Breast epithelium (tissue), 4 donors: ENCODE measurements around the gene CELSR3. TPM values are rescaled to one million over a fixed set of nuclear protein-coding genes. Genes with fewer than 3 reads are reported as not detected.

Experiments
- DNase-seq, 2 donors: peaks; one replicate each; pipeline ENCODE4 v3.0.0-alpha.2; 2019; ENCODE audit warnings: low spot score in 2 of 2
- H3K27ac ChIP-seq, 2 donors: fragments of 200-600 bp; sonication (generic) in 1 of 2; one replicate each; pipeline ENCODE4 v1.5.1; 2016 to 2019; ENCODE audit warnings: mild to moderate bottlenecking in 1 of 2
- H3K27me3 ChIP-seq, 2 donors: fragments of 200-600 bp; sonication (generic) in 1 of 2; one replicate each; pipeline versions ENCODE4 v1.5.1 to v1.6.0; 2017 to 2019; ENCODE audit warnings: control low read depth in 1 of 2, mild to moderate bottlenecking in 1 of 2
- H3K36me3 ChIP-seq: fragments of 200-600 bp; one replicate; pipeline ENCODE4 v1.5.1; 2019
- H3K4me1 ChIP-seq, 2 donors: fragments of 200-600 bp; sonication (generic); one replicate each; pipeline ENCODE4 v1.5.1; 2016 to 2019; ENCODE audit warnings: control low read depth in 1 of 2
- H3K4me3 ChIP-seq, 3 donors: fragments of 200-600 bp; sonication (generic); 1 replicate in 2 of 3; 2 replicates in 1 of 3; pipeline ENCODE4 v1.5.1; 2016 to 2019; ENCODE audit warnings: mild to moderate bottlenecking in 3 of 3, moderate library complexity in 2 of 3
- H3K9me3 ChIP-seq, 2 donors: fragments of 200-600 bp; sonication (generic) in 1 of 2; one replicate each; pipeline ENCODE4 v1.5.1; 2016 to 2019; ENCODE audit warnings: control low read depth in 1 of 2
- POLR2A ChIP-seq: fragments of 450-650 bp; IDR thresholded peaks from one replicate; pipeline ENCODE4 v1.6.1; 2016; ENCODE audit warnings: antibody characterized with exemption, mild to moderate bottlenecking, moderate library complexity
- POLR2AphosphoS5 ChIP-seq, 3 donors: sonication (generic); formaldehyde crosslinking; IDR thresholded peaks; one replicate each; pipeline ENCODE4 v1.6.1; 2017; ENCODE audit warnings: antibody characterized with exemption in 3 of 3
- intact Hi-C: fragments of 100-400 bp; cut with DNase I; formaldehyde crosslinking; loops from one replicate; pipeline ENCODE4 v1.15.1; 2023; ENCODE audit warnings: low total_unique reads
- total RNA-seq, 3 donors: library from RNA; depleted of rRNA; stranded (reverse); fragments of >200 nt; gene quantifications; one replicate each; pipeline ENCODE4 v1.1.0, GENCODE V29; 2016
- TF ChIP-seq, protein P1 (sequence below), 3 donors: fragments of 450-650 bp; IDR thresholded peaks; one replicate each; pipeline ENCODE4 v1.5.1; 2016 to 2017; ENCODE audit warnings: antibody characterized with exemption in 3 of 3, mild to moderate bottlenecking in 3 of 3, moderate library complexity in 3 of 3

Gene CELSR3
- total RNA-seq, 3 donors from 2014 or later, result 0.88 to 1.3 (median 1.1) TPM

DNA sequence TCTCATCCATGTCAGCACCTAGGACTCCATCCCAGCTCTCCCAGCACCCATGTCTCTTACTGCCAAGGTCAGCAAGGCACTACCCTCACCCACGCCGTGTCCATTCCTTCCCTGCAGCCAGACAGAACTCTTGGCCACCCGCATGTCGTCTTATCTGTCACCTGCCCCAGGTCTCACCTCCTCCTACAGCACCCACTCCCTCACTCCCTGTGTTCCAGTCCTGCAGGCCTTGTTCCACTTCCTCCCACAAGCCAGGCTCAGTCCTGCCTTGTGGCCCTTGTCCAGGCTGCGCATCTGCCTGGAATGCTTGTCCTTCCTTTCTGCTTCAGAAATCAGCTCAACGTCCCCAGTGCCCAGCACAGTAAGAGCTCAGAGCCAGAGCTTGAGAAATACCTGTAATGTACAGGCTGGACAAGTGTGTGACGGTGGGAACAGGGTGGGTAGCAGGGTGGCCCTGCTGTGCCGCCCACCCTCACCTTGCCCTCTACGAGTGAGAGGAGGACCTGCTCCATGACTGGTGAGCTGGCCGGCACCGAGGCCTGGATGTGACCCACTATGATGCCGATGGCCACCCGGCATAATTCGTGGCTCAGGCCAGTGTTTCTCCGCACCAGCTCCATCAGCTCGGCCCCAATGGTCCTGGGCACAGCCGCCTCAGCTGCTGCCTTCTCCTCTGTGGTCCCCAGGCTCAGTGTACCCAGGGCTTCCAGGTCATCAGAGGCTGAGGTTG, 18.3 kb upstream of the CELSR3 start:
- peaks cover 5 to 12% of the 10 kb centered on the region in 2 donors for H3K4me1 ChIP-seq
- H3K4me3 ChIP-seq, result no peak overlapping the region
- TF ChIP-seq, protein P1, sequence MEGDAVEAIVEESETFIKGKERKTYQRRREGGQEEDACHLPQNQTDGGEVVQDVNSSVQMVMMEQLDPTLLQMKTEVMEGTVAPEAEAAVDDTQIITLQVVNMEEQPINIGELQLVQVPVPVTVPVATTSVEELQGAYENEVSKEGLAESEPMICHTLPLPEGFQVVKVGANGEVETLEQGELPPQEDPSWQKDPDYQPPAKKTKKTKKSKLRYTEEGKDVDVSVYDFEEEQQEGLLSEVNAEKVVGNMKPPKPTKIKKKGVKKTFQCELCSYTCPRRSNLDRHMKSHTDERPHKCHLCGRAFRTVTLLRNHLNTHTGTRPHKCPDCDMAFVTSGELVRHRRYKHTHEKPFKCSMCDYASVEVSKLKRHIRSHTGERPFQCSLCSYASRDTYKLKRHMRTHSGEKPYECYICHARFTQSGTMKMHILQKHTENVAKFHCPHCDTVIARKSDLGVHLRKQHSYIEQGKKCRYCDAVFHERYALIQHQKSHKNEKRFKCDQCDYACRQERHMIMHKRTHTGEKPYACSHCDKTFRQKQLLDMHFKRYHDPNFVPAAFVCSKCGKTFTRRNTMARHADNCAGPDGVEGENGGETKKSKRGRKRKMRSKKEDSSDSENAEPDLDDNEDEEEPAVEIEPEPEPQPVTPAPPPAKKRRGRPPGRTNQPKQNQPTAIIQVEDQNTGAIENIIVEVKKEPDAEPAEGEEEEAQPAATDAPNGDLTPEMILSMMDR (IDR thresholded peaks at IDR 0.05), result no peak
- intact Hi-C loops, result no loop called here
- H3K27ac ChIP-seq, result no peak overlapping the region
- H3K36me3 ChIP-seq, result no peaks in the 10 kb centered on the region
- no peaks in the 10 kb centered on the region for H3K9me3 ChIP-seq
- no peak for DNase-seq
- no peaks in the 10 kb centered on the region for H3K27me3 ChIP-seq

- TF ChIP-seq POLR2A (no peak), POLR2AphosphoS5 (IDR thresholded peaks at IDR 0.05) (no peak)
- TF ChIP-seq, protein P1 (IDR thresholded peaks at IDR 0.05), result no peak
- Histone ChIP-seq H3K36me3 (no peaks in the 10 kb centered on the region), H3K9me3 (no peaks in the 10 kb centered on the region), H3K4me1 (peaks cover 5 to 11% of the 10 kb centered on the region in 2 donors), H3K4me3 (no peak overlapping the region), H3K27me3 (no peaks in the 10 kb centered on the region), H3K27ac (no peak overlapping the region)
- DNase-seq, result no peak
- intact Hi-C loops, result no loop called here
These were observed 17.0 kb upstream of the CELSR3 start for GRCh38 chr3:48679411-48680391.

GRCh38 chr3:48678566-48679380, 16.1 kb upstream of the CELSR3 start:
- peaks cover 5 to 7% of the 10 kb centered on the region in 2 donors for H3K4me1 ChIP-seq
- no peak overlapping the region for H3K27ac ChIP-seq
- no peak overlapping the region for H3K4me3 ChIP-seq
- no peaks in the 10 kb centered on the region for H3K9me3 ChIP-seq
- TF ChIP-seq POLR2AphosphoS5 (IDR thresholded peaks at IDR 0.05) (no peak), POLR2A (no peak)
- TF ChIP-seq, protein P1 (IDR thresholded peaks at IDR 0.05), result no peak
- H3K27me3 ChIP-seq, result no peaks in the 10 kb centered on the region
- H3K36me3 ChIP-seq, result no peaks in the 10 kb centered on the region
- DNase-seq, result no peak
- intact Hi-C loops, result no loop called here

DNA sequence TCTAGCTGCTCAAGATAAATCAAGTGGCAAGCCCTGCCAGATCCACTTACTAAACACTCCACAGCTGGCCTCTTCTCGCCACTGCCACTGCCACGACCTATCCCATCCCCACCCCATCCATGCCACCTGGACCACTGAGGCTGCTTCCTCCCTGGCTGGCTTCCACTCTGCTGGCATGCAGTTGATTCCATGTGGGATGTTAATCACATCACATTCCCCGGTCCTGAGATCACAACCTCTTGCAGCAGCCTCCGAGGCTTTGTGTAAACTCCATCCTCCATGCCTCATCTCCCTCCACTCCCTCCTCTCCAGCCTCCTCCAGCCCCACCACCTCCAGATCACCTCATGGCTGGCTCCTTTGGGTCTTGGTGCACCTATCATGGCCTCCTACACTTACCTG, 15.4 kb upstream of the CELSR3 start:
- no peak overlapping the region for H3K4me3 ChIP-seq
- intact Hi-C loops, result no loop called here
- no peak overlapping the region for H3K27ac ChIP-seq
- no peaks in the 10 kb centered on the region for H3K9me3 ChIP-seq
- no peaks in the 10 kb centered on the region for H3K27me3 ChIP-seq
- no peaks in the 10 kb centered on the region for H3K4me1 ChIP-seq
- H3K36me3 ChIP-seq, result no peaks in the 10 kb centered on the region
- TF ChIP-seq POLR2A (no peak), POLR2AphosphoS5 (IDR thresholded peaks at IDR 0.05) (no peak)
- TF ChIP-seq, protein P1 (IDR thresholded peaks at IDR 0.05), result no peak
- DNase-seq, result no peak
